ENCODE data around the gene ARHGAP26. TPM values are rescaled to one million over a fixed set of nuclear protein-coding genes. Genes with fewer than 3 reads are reported as not detected.

Gene ARHGAP26
- total RNA-seq, 1 donor, result 1.7 TPM

DNA sequence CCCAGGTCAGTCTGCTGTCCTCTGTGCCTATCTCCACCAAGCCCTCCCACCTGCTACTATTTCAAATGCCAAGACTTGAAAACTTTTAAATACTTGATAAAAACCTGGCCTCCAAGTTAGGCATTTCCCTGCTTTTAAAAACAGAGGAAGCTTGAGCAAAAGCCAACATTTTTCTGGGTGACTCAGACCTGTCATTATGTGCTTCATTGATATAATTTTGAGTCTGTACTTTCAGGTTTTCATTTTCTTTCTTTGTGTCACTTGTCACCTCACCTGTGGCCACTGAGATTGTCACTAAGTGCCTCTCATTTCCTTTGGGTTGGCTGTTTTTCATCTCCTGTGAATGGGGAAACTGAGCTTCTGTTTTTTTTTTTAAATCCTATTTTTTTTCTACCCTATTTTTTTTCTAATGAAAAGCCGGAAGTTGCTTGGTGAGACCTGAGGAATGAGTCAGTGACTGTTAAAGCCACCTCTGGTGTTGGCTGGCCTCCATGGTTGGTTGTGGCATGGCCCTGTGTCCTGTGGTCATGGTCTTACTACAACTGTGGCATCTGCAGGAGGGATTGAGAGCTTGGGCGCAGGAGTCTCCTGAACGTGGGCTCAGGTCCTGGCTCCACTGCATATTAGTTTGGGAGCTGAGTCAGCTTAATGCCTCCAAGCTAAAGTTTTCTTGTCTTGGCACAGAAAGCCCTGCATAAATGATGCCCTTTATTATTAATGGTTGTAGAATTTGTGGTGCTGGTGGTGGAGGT is 56.7 kb downstream of the ARHGAP26 start:
- no peak overlapping the region for H3K4me3 ChIP-seq (ENCODE audit: low read depth, low read length)
- DNase-seq (ENCODE audit: low read depth), result peak; percentile 28
- TF ChIP-seq, protein P1, sequence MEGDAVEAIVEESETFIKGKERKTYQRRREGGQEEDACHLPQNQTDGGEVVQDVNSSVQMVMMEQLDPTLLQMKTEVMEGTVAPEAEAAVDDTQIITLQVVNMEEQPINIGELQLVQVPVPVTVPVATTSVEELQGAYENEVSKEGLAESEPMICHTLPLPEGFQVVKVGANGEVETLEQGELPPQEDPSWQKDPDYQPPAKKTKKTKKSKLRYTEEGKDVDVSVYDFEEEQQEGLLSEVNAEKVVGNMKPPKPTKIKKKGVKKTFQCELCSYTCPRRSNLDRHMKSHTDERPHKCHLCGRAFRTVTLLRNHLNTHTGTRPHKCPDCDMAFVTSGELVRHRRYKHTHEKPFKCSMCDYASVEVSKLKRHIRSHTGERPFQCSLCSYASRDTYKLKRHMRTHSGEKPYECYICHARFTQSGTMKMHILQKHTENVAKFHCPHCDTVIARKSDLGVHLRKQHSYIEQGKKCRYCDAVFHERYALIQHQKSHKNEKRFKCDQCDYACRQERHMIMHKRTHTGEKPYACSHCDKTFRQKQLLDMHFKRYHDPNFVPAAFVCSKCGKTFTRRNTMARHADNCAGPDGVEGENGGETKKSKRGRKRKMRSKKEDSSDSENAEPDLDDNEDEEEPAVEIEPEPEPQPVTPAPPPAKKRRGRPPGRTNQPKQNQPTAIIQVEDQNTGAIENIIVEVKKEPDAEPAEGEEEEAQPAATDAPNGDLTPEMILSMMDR (IDR thresholded peaks at IDR 0.05; ENCODE audit: insufficient read depth, low read depth, low read length), result no peak

GRCh38 chr5:142827934-142828576 is 57.9 kb downstream of the ARHGAP26 start:
- DNase-seq (ENCODE audit: low read depth), result no peak
- no peak overlapping the region for H3K4me3 ChIP-seq (ENCODE audit: low read depth, low read length)
- TF ChIP-seq, protein P1 (IDR thresholded peaks at IDR 0.05; ENCODE audit: insufficient read depth, low read depth, low read length), result no peak

GRCh38 chr5:142828797-142829535 is 58.8 kb downstream of the ARHGAP26 start:
- no peak overlapping the region for H3K4me3 ChIP-seq (ENCODE audit: low read depth, low read length)
- TF ChIP-seq, protein P1 (IDR thresholded peaks at IDR 0.05; ENCODE audit: insufficient read depth, low read depth, low read length), result no peak
- no peak for DNase-seq (ENCODE audit: low read depth)

DNA sequence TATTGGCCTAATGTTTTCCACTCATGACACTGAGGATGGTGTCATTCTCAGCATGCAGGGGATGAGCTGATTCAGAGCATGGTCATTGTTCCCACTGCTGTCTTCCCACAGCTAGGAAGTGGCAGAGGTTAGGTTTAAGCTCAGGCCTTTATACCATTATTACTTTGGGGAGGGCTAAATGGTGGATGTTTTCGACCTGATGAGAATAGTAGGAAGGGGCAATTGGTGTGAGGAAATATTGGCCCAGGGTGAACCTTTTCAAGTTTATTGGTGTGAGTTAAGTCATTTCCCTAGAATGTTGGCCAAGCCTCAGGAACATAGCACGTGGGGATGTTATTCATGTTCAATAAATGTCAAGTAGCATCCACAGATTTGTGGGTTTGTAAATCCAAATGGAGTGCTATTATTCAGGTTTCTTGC is 59.6 kb downstream of the ARHGAP26 start:
- peak; percentile 64 for DNase-seq (ENCODE audit: low read depth)
- TF ChIP-seq, protein P1 (IDR thresholded peaks at IDR 0.05; ENCODE audit: insufficient read depth, low read depth, low read length), result no peak

DNA sequence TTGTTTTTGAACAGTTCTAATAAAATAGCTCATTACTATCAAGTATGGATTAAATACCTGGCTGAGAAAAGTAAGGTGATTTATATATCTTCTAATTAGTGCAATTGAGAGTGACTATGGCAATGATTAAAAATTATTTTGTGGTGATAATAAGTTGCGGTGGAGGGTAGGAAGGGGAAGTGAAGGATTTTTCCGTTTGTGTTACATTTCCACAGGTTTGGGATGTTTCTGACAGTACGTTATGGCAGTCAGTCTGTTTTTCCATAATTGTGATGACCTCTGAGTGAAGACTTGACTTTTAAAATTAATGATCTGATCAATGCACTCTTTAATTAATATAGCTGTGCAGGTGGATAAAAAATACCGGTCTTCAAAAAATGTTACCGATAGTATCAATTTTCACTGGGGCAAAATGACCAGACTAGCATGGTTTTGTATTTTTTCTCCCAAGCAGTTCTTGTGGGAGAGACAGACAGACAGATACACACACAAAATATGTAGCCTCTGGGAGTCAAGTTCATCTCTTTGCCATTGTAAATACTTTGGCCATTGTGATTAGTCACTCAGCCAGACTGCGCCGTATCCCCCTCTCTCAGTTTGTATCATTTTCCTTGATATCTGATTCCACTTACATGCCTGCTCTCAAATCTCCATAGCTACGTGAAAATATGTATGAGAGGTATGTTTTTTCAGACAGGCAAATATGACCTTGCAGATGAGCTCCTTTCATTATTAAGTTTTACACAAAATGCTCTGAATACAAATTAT is 60.2 kb downstream of the ARHGAP26 start:
- no peak overlapping the region for H3K4me3 ChIP-seq (ENCODE audit: low read depth, low read length)
- TF ChIP-seq, protein P1 (IDR thresholded peaks at IDR 0.05; ENCODE audit: insufficient read depth, low read depth, low read length), result no peak
- DNase-seq (ENCODE audit: low read depth), result peak; percentile 21

More for the DNA sequence above, 59.6 kb downstream of the ARHGAP26 start:
- H3K4me3 ChIP-seq (ENCODE audit: low read depth, low read length), result no peak overlapping the region

DNA sequence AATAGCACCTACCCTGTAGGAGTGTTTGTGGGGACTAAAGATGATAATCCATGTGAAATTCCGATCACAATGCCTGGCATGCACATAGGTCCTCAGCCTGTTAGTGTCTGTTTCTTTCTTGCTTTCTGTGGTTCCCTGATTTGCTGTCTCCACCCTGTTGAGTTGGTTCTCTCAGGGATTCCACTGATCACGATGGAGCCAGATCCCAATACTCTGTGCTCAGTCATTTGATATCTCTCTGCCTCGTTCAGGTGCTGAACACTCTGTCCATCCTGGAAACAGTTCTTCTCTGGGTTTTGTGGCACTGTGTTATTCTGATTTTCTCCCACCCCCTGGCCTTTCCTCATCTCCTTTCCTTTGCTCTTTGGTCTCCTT is 60.8 kb downstream of the ARHGAP26 start:
- TF ChIP-seq, protein P1 (IDR thresholded peaks at IDR 0.05; ENCODE audit: insufficient read depth, low read depth, low read length), result no peak
- DNase-seq (ENCODE audit: low read depth), result no peak
- no peak overlapping the region for H3K4me3 ChIP-seq (ENCODE audit: low read depth, low read length)
